ENCODE measurements around the gene PRKCH. TPM values are rescaled to one million over a fixed set of nuclear protein-coding genes. Genes with fewer than 3 reads are reported as not detected.

Gene PRKCH
- total RNA-seq = 100 to 1,000 TPM; 109 to 141 (median 134) TPM

DNA sequence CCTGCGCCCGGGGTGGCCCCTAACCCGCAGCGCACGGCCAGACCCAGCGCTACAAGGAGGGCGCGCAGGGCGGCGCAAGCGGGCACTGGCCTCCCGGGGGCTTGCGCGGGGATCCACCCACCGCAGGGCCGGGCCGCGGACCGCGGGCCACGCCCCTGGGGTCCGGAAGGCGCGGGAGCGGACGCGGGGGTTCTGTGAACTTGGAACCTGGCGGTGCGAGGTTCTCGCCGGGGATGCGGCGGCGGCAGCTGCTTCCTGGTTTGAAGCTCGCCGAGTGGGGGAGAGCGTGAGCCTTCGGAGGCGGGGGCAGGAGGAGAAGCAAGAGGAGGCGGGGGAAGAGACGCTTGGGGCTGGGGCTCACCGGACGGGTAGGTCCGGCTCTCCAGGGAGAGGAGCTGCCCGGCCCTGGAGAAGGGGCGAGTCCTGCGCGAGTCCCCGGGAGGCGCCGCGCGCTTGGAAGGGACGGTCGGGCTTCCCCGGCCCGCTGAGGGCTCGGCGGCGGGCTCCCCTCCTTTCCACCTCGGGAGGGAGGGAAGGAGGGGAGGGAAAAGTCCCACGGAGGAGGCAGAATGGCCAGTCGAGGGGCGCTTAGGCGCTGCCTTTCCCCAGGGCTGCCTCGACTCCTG is at the start of gene PRKCH:
Gene PRKCH (plus strand): TSS at position 195 of the 626 bp plus-strand sequence. CDS start 523 bp downstream, outside the sequence.
- DNase-seq (peak; percentile 81), ATAC-seq (peak; percentile 72 to 73)
- peaks cover 27% of the 10 kb centered on the region for H3K4me1 Mint-ChIP-seq (ENCODE audit: low read depth)
- H3K4me3 Mint-ChIP-seq = peak within 1 kb of the TSS; percentile 93
- no peaks in the 10 kb centered on the region for H3K27me3 Mint-ChIP-seq (ENCODE audit: low read depth)
- H3K36me3 Mint-ChIP-seq (ENCODE audit: insufficient read depth) = peaks cover 18% of the 10 kb centered on the region
- H3K9me3 Mint-ChIP-seq = no peaks in the 10 kb centered on the region

DNA sequence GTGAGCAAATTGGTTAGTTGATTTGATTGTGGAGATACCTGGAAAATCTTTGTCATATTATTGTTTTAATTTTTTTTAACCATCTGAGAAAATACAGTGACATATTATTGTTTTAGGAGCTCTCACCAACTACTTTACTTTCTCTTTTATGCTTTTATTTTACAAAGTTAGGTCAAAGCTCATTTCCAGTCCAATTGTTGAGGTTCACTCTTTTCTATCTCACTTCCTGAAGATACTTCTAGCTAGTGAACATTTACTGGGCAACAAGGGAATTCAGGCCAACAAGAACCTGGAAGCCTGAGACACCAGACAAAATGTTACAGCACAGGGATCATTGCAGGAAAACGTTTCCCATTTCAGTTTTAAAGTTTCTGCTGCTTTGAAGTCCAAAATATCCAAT is 44.1 kb upstream of the PRKCH start:
- no peaks in the 10 kb centered on the region for H3K9me3 Mint-ChIP-seq
- no peak overlapping the region for H3K4me3 Mint-ChIP-seq
- H3K27me3 Mint-ChIP-seq (ENCODE audit: low read depth) = peaks cover 8% of the 10 kb centered on the region
- no peak for ATAC-seq
- H3K4me1 Mint-ChIP-seq (ENCODE audit: low read depth) = peaks cover 19% of the 10 kb centered on the region
- DNase-seq = no peak
- H3K36me3 Mint-ChIP-seq (ENCODE audit: insufficient read depth) = no peaks in the 10 kb centered on the region

DNA sequence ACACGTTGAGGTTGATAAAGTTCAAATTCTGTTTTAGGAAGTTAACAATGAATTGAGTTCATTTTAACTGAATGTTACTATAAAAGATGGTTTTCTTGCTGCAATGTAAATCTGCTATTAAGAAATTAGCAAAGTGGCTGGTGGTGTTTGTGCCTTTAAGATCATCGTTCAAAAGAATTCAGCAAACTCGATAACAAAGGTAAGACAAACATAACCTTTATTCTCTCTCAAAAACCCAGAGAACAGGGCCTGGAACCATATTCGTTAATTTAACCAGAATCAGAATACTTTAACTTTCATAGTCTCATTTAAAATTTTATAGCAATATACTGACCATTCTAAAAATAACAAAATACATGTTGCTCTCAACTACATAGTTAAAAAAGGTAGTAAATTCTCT is 43.6 kb upstream of the PRKCH start:
- ATAC-seq (no peak), DNase-seq (no peak)
- no peaks in the 10 kb centered on the region for H3K9me3 Mint-ChIP-seq
- no peak overlapping the region for H3K4me3 Mint-ChIP-seq
- no peaks in the 10 kb centered on the region for H3K36me3 Mint-ChIP-seq (ENCODE audit: insufficient read depth)
- peaks cover 19% of the 10 kb centered on the region for H3K4me1 Mint-ChIP-seq (ENCODE audit: low read depth)
- H3K27me3 Mint-ChIP-seq (ENCODE audit: low read depth) = peaks cover 8% of the 10 kb centered on the region

DNA sequence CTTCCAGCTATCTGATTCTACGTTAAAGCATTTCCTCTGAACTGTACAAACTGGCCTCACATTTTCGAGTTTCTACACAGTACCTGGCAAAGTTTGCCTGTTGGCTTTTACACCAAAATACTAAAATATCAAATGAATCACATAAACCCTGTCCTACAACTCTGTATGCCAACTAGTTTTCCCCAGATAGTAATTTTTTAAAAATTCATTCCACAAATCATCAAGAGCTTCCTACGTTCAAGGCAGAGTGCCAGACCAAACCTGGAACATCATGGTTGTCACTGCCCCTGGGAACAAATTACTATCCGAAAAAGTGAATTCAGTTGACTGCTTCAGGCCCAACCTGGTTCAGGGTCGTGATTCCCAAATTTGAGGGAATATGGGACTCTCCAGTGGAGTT is 42.3 kb upstream of the PRKCH start:
- Mint-ChIP-seq H3K4me3 (peak overlapping the region; percentile 86), H3K27me3 (ENCODE audit: low read depth) (peaks cover 5% of the 10 kb centered on the region), H3K9me3 (no peaks in the 10 kb centered on the region), H3K4me1 (ENCODE audit: low read depth) (peaks cover 25% of the 10 kb centered on the region), H3K36me3 (ENCODE audit: insufficient read depth) (no peaks in the 10 kb centered on the region)
- DNase-seq = no peak
- no peak for ATAC-seq

DNA sequence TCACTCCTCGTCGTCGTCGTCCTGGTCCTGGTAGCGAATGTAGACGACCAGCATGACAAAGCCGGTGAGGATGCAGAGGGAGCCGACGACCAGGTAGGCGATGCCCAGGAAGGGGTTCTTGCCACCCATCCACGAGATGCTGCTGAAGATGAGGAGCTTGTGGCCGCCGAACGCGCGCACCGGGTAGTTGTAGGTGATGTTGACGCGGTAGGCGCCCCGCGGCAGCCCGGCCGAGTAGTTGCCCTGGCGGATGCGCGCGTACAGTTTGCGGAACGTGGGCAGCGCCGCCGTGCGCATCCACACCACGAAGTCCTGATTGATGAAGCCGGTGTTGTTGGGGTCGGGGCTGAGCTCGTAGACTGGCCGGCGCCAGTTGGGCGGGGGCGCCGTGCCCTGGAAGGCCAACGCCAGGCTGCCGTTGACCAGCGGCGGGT is 41.3 kb upstream of the PRKCH start:
- no peaks in the 10 kb centered on the region for H3K36me3 Mint-ChIP-seq (ENCODE audit: insufficient read depth)
- peak overlapping the region; percentile 86 for H3K4me3 Mint-ChIP-seq
- peak; percentile 51 for ATAC-seq
- H3K9me3 Mint-ChIP-seq = no peaks in the 10 kb centered on the region
- peaks cover 28% of the 10 kb centered on the region for H3K4me1 Mint-ChIP-seq (ENCODE audit: low read depth)
- peak; percentile 37 for DNase-seq
- H3K27me3 Mint-ChIP-seq (ENCODE audit: low read depth) = peaks cover 2% of the 10 kb centered on the region

DNA sequence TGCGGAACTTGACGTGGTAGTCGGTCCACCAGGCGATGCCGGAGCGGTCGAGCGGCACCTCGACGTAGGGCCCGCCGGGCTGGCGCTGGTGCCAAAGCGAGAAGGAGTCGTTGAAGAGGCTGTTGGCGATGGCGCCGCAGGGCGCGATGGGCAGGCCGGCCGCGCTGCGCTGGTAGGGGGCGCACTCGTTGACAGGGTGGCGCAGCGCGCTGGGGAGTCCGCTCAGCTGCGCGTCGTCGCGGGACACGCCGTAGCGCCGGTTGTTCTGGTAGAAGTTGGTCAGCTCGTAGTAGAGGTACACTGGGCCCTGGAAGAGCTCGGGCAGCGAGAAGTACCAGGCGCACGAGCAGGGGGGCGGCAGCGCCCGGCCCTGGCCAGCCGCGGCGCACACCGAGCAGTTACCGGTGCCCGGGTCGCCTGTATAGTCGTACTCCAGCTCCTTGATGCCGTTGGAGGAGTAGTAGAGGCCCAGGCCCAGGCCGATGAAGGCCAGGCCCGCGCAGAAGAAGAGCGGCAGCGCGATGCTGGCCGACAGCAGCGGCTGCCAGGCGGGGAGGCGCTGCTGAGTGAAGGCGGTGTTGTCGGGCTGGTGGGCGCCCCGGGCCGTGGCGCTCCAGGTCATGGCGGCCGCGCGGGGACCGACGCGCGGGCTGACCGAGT is 40.7 kb upstream of the PRKCH start:
- H3K36me3 Mint-ChIP-seq (ENCODE audit: insufficient read depth) = no peaks in the 10 kb centered on the region
- ATAC-seq = peak; percentile 90 to 91
- peaks cover 28% of the 10 kb centered on the region for H3K4me1 Mint-ChIP-seq (ENCODE audit: low read depth)

DNA sequence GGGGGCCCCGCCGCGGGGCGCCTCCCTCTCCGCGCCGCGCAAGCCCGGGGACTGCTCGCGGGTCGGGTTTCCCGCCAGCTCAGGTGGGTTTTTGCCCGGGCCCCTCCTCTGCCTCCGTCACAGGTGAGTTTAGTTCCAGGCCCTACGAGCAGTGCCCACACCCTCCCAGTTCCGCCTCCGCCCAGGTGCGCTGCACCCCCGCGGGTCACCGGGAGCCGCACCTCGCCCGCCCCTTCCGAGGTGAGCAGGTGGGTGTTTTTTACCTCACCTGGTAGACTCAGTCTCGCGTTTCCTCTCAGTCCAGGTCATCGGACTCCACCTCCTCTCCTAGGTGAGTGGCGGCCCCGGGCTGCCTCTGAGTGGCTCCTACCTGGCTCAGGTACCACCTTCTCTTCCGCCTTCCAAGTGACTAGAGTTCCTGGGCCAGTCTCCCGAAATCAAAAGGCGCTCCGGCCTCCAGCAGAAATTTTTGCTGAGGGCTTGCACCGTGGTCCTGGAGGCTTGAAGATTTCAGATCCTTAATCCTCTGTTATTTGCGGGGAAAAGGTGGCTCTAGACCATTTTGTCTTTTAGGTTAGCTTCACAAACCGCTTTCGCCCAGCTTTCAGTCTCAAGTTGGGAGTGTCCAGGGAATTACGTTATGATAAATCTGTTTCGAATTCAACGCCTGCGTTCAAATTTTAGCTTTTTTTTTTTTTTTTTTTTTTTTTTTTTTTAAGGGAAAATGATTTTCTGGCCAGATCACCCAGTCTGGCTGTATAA is 40.0 kb upstream of the PRKCH start, which contains the start of gene TMEM30B:
Gene TMEM30B (minus strand): TSS at position 153 of the 762 bp plus-strand sequence. CDS start 191 bp downstream, outside the sequence.
- Mint-ChIP-seq H3K4me1 (ENCODE audit: low read depth) (peaks cover 29% of the 10 kb centered on the region), H3K9me3 (no peaks in the 10 kb centered on the region), H3K27me3 (ENCODE audit: low read depth) (peaks cover 2% of the 10 kb centered on the region), H3K4me3 (peak within 1 kb of the TSS; percentile 86), H3K36me3 (ENCODE audit: insufficient read depth) (no peaks in the 10 kb centered on the region)
- DNase-seq (peak; percentile 40), ATAC-seq (no peak)

More for the DNA sequence above, 40.7 kb upstream of the PRKCH start:
- Mint-ChIP-seq H3K27me3 (ENCODE audit: low read depth) (peaks cover 2% of the 10 kb centered on the region), H3K4me3 (peak overlapping the region; percentile 86), H3K9me3 (no peaks in the 10 kb centered on the region)
- DNase-seq = peak; percentile 80

DNA sequence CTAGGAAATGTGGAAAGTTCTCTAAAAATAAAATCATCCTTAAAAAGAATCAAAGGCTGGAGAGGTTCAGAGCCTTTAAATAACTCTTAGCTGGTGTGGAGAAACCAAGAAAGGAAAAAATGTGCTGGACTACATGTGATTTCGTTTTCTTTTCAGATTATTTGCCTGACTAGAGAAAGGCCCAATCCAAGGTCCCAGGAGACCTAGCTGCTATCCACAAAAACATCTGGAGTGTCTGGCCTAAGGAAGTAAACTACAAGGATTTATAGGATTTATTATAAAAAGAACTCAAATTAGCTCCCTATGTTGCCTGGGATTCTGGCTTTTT is 39.5 kb upstream of the PRKCH start:
- Mint-ChIP-seq H3K4me3 (no peak overlapping the region), H3K36me3 (ENCODE audit: insufficient read depth) (no peaks in the 10 kb centered on the region), H3K9me3 (no peaks in the 10 kb centered on the region), H3K27me3 (ENCODE audit: low read depth) (peaks cover 2% of the 10 kb centered on the region), H3K4me1 (ENCODE audit: low read depth) (peaks cover 29% of the 10 kb centered on the region)
- ATAC-seq = no peak
- DNase-seq = no peak

DNA sequence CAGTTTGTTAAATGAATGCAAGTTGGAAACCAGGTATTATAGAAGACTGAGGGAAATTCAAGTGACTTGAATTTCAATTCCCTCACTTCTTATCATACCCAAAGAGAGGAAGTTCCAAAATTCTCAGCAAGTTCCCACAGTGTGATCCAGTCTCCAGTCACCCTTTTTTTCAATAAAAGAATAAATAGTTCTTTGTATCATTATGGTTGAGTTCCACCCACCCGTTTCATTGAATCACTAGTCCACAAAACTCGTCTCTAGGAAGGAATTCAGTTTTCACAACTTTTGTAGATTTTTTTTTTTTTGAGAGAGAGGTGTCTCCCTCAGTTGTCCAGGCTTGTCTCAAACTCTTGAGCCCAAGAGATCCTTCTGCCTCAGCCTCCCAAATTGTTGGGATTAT is 38.6 kb upstream of the PRKCH start:
- peaks cover 2% of the 10 kb centered on the region for H3K27me3 Mint-ChIP-seq (ENCODE audit: low read depth)

DNA sequence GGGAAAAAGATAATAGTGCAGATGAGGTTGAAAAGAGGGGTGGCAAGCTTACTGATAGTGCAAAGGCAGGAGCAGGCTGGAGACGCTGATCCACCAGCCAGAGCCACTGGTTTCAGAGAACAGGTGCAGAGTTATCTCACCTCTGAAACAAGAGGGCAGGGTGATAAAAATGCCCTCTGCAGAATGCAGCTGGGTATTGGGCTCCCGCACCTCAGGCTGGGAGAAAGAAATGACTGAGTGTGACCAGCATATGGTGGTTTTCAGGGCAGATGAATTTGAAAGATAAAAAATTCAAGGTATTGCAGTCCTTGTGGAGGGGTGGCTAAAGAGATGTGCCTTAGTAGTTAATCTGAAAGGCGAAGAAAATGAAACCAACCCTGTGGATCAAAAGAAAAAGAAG is 37.4 kb upstream of the PRKCH start:
- DNase-seq = no peak
- no peak for ATAC-seq
- Mint-ChIP-seq H3K4me1 (ENCODE audit: low read depth) (peaks cover 27% of the 10 kb centered on the region), H3K27me3 (ENCODE audit: low read depth) (peaks cover 1% of the 10 kb centered on the region), H3K9me3 (no peaks in the 10 kb centered on the region), H3K36me3 (ENCODE audit: insufficient read depth) (no peaks in the 10 kb centered on the region), H3K4me3 (no peak overlapping the region)

More for the DNA sequence above, 38.6 kb upstream of the PRKCH start:
- no peak for DNase-seq
- no peaks in the 10 kb centered on the region for H3K9me3 Mint-ChIP-seq
- no peak for ATAC-seq
- no peaks in the 10 kb centered on the region for H3K36me3 Mint-ChIP-seq (ENCODE audit: insufficient read depth)
- H3K4me3 Mint-ChIP-seq = no peak overlapping the region
- peaks cover 29% of the 10 kb centered on the region for H3K4me1 Mint-ChIP-seq (ENCODE audit: low read depth)

DNA sequence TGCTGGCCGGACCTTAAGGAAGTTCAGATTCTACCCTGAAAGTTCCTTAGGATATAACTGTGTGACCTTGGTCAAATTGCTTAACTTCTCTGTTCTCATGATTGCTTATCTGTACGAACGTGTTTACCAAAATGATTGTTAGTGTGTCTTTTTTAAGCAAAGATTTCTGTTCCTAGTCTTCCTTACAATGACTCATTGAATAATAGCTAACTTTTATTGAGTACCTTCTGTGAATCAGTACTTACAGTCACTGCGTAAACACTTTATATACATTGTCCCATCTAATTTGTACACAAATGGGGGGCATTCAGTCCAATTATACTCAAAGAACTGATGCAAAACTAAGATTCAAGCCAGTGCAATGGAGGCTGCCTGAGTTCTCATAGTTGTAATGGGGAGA is 36.0 kb upstream of the PRKCH start:
- Mint-ChIP-seq H3K9me3 (no peaks in the 10 kb centered on the region), H3K4me3 (no peak overlapping the region), H3K4me1 (ENCODE audit: low read depth) (peaks cover 15% of the 10 kb centered on the region), H3K36me3 (ENCODE audit: insufficient read depth) (no peaks in the 10 kb centered on the region), H3K27me3 (ENCODE audit: low read depth) (no peaks in the 10 kb centered on the region)
- no peak for ATAC-seq
- DNase-seq = no peak

DNA sequence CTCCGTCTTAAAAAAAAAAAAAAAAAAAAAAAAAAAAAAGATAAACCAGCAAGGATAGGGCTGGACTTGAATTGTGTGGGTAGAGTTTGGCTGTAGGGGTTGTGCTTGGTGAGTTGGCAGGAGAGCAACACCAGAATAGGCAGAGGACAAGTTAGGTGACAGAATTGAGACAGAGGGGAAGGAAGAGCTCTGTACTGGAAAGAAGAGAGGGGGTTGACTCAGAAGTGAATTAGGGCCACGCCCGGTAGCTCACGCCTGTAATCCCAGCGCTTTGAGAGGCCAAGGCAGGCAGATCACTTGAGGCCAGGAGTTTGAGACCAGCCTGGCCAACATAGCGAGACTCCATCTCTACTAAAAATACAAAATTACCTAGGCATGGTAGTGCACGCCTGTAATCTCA is 34.2 kb upstream of the PRKCH start:
- no peak for ATAC-seq
- Mint-ChIP-seq H3K27me3 (ENCODE audit: low read depth) (no peaks in the 10 kb centered on the region), H3K36me3 (ENCODE audit: insufficient read depth) (no peaks in the 10 kb centered on the region), H3K4me3 (no peak overlapping the region), H3K4me1 (ENCODE audit: low read depth) (peaks cover 10% of the 10 kb centered on the region), H3K9me3 (no peaks in the 10 kb centered on the region)
- no peak for DNase-seq

DNA sequence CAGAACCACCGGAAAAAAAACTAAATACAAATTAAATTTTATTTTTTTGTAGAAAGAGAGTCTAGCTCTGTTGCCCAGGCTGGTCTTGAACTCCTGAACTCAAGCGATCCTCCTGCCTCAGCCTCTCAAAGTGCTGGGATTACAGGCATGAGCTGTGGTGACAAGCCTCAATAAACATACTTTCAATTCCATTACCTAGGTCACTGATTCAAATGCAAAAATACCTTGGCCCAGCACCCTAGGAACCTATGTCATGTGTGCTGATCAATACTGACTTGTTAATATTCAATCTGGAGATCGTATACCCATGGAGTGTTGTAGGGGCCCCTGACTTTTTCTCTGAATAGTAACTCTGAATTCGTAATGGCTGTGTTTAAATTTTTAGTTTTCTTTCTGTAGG is 33.2 kb upstream of the PRKCH start:
- DNase-seq (no peak), ATAC-seq (no peak)
- Mint-ChIP-seq H3K27me3 (ENCODE audit: low read depth) (no peaks in the 10 kb centered on the region), H3K36me3 (ENCODE audit: insufficient read depth) (no peaks in the 10 kb centered on the region), H3K4me3 (no peak overlapping the region), H3K9me3 (no peaks in the 10 kb centered on the region), H3K4me1 (ENCODE audit: low read depth) (peaks cover 8% of the 10 kb centered on the region)

DNA sequence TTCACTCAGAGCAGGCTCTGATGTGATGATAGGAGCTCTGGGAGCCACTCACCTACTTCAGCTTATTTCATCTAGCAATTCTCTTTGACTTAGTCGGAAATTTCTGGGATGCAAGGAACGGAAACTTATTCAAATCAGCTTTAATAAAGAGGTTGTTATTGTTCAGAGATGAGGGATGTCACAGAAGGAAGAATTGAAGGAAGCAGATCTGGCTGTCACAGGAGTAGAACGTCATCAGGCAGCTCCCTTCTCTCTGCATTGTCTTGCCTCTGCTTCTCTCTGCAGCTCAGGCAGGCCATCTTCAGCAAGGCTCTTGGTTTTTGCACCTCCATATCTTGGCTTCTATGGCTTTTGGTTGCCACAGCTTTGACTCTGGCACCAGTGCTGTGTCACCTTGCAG is 32.7 kb upstream of the PRKCH start:
- Mint-ChIP-seq H3K4me1 (ENCODE audit: low read depth) (peaks cover 7% of the 10 kb centered on the region), H3K9me3 (no peaks in the 10 kb centered on the region), H3K4me3 (no peak overlapping the region), H3K36me3 (ENCODE audit: insufficient read depth) (no peaks in the 10 kb centered on the region), H3K27me3 (ENCODE audit: low read depth) (no peaks in the 10 kb centered on the region)
- ATAC-seq = no peak
- DNase-seq = no peak
